HepG2 (cell line): Measurements from ENCODE around the gene PRAMEF20.
"Not testable (repeated sequence)": the region's sequence is repeated elsewhere in the genome, so short reads cannot be mapped to it uniquely, and the experiment has no call there.

Experiments used
- CBX5 ChIP-seq: sonication (generic); formaldehyde crosslinking; IDR thresholded peaks from 2 replicates; pipeline ENCODE4 v1.4.0; 2020; ENCODE audit warnings: missing genetic modification reagents, borderline replicate concordance
- CTCF ChIP-seq: sonication (generic); formaldehyde crosslinking; IDR thresholded peaks from 2 replicates; pipeline ENCODE4 v1.5.0; 2020; ENCODE audit warnings: mild to moderate bottlenecking, missing genetic modification reagents, moderate library complexity
- IRF1 ChIP-seq: sonication (generic); formaldehyde crosslinking; IDR thresholded peaks from 2 replicates; pipeline ENCODE4 v1.4.0; 2020; ENCODE audit warnings: low read depth, mild to moderate bottlenecking, missing genetic modification reagents
- KIAA2018 ChIP-seq: sonication (generic); formaldehyde crosslinking; IDR thresholded peaks from 2 replicates; pipeline ENCODE4 v1.5.0; 2020; ENCODE audit warnings: mild to moderate bottlenecking, missing genetic modification reagents, borderline replicate concordance
- MXD1 ChIP-seq: sonication (generic); formaldehyde crosslinking; IDR thresholded peaks from 2 replicates; pipeline ENCODE4 v1.4.0; 2020; ENCODE audit warnings: mild to moderate bottlenecking, missing genetic modification reagents
- MYNN ChIP-seq: sonication (generic); formaldehyde crosslinking; IDR thresholded peaks from 2 replicates; pipeline ENCODE4 v1.4.0; 2020; ENCODE audit warnings: mild to moderate bottlenecking, low read depth, missing genetic modification reagents
- NFIC ChIP-seq: IDR thresholded peaks from 2 replicates; pipeline ENCODE4 v1.6.1; 2012; ENCODE audit warnings: mild to moderate bottlenecking, low read length, inconsistent platforms
- PATZ1 ChIP-seq: sonication (generic); formaldehyde crosslinking; IDR thresholded peaks from 2 replicates; pipeline ENCODE4 v1.4.0; 2020; ENCODE audit warnings: missing genetic modification reagents
- SMC3 ChIP-seq: IDR thresholded peaks from 2 replicates; pipeline ENCODE4 v1.6.1; 2011; ENCODE audit warnings: low read length, improper control_type of control experiment
- TGIF2 ChIP-seq: IDR thresholded peaks from 2 replicates; pipeline ENCODE4 v1.6.1; 2016; ENCODE audit warnings: control low read depth, missing compliant biosample characterization
- U2AF2 ChIP-seq: fragments of 200-400 bp; formaldehyde crosslinking; IDR thresholded peaks from 2 replicates; pipeline ENCODE4 v1.6.1; 2017; ENCODE audit warnings: low read depth, mild to moderate bottlenecking, low read length
- ZHX1 ChIP-seq: sonication (generic); formaldehyde crosslinking; IDR thresholded peaks from 2 replicates; pipeline ENCODE4 v1.8.1; 2022; ENCODE audit warnings: low read depth, mild to moderate bottlenecking, missing genetic modification reagents
- ZNF660 ChIP-seq: sonication (generic); formaldehyde crosslinking; IDR thresholded peaks from 2 replicates; pipeline ENCODE4 v1.5.1; 2020; ENCODE audit warnings: mild to moderate bottlenecking, low read depth, missing genetic modification reagents, borderline replicate concordance

GRCh38 chr1:13394761-13395160, 15.5 kb upstream of the PRAMEF20 start:
- not testable (repeated sequence) for TF ChIP-seq TGIF2 (CRISPR knock-in tag); CBX5; CTCF (CRISPR knock-in tag); IRF1 (CRISPR knock-in tag); PATZ1 (CRISPR knock-in tag); ZNF660; ZHX1; U2AF2; MYNN (CRISPR knock-in tag); KIAA2018 (CRISPR knock-in tag); MXD1 (CRISPR knock-in tag); NFIC; SMC3
